GM10266 (cell line): Measurements from ENCODE around the gene CHAF1A.

Experiments
- DNase-seq: peaks from one replicate; pipeline ENCODE4 v3.0.0; 2012; ENCODE audit errors: extremely low spot score
- CTCF ChIP-seq: IDR thresholded peaks from 2 replicates; pipeline ENCODE4 v1.5.1; 2012; ENCODE audit warnings: mild to moderate bottlenecking, low read depth; ENCODE audit not compliant: control insufficient read depth, insufficient read depth; ENCODE audit errors: missing control alignments

CHAF1A gene

GRCh38 chr19:4448147-4448985 lies 45.9 kb downstream of the CHAF1A start:
- no peak for TF ChIP-seq CTCF
- DNase-seq: no peak

GRCh38 chr19:4449022-4449638 lies 46.7 kb downstream of the CHAF1A start:
- DNase-seq: no peak
- TF ChIP-seq CTCF: no peak

- TF ChIP-seq CTCF: no peak
- no peak for DNase-seq
Measured at GRCh38 chr19:4449639-4450028, 47.2 kb downstream of the CHAF1A start.

- no peak for DNase-seq
- no peak for TF ChIP-seq CTCF
Measured at GRCh38 chr19:4452230-4452990, 50.0 kb downstream of the CHAF1A start.

GRCh38 chr19:4453232-4454179 lies 51.1 kb downstream of the CHAF1A start:
- no peak for DNase-seq
- no peak for TF ChIP-seq CTCF

GRCh38 chr19:4454747-4455718 lies 52.6 kb downstream of the CHAF1A start:
- TF ChIP-seq CTCF: no peak

More at GRCh38 chr19:4454747-4455718, 52.6 kb downstream of the CHAF1A start:
- DNase-seq: no peak
